Measurements from ENCODE around the gene CSNK1D. TPM values are rescaled to one million over a fixed set of nuclear protein-coding genes. Genes with fewer than 3 reads are reported as not detected.

The CSNK1D gene
- total and polyA plus RNA-seq, 2 donors, result 41.7 to 122 TPM

DNA sequence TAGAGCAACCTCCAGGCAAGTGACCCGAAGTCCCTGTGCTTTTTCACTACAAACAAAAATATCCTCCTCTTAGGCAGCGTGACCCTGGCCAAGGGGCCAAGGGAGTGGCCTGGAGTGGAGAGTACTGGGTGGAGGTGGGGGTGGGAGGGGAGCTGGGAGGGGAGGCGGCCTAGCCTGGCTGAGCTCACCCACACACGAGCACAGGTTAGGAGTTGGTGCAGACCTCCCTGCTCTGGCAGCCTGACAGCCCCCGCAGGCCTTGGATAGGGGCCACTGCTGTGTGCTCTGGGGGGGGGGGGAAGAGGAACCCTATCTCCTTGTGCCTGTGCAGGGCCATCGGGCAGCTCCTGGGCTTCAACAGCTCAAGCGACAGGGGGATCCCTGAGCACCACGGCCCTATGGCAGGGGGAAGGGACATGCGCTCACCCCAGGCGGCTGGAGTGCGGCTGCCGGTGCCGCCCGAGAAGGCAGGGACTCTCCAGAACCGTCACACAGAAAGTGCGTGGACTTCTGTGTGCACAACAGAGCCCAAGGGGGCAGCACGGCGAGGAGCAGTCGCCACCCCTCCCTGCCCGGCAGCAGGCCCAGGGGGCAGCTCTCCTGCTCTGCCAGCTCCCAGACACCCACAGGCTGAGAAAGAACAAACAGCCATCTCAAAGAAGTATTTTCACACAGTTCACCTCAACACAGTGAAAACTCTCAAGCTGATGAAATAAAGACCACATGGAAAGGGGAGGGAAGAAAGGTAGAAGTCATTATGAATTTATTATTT, 31.4 kb downstream of the CSNK1D start:
- DNase-seq (ENCODE audit: extremely low spot score), result no peak
- 36% methylated on average over 20 of the region's 20 CpGs for WGBS
- H3K27ac ChIP-seq (ENCODE audit: low read depth), result peak overlapping the region; percentile 80
- H3K36me3 ChIP-seq (ENCODE audit: insufficient read depth), result peaks cover 8% of the 10 kb centered on the region
- no peak overlapping the region for H3K4me3 ChIP-seq (ENCODE audit: low read depth, low read length)
- no peaks in the 10 kb centered on the region for H3K4me1 ChIP-seq (ENCODE audit: insufficient read depth)

- peak overlapping the region; percentile 80 for H3K27ac ChIP-seq (ENCODE audit: low read depth)
- H3K36me3 ChIP-seq (ENCODE audit: insufficient read depth), result peaks cover 8% of the 10 kb centered on the region
- DNase-seq (ENCODE audit: extremely low spot score), result no peak
- H3K4me1 ChIP-seq (ENCODE audit: insufficient read depth), result no peaks in the 10 kb centered on the region
- no peak overlapping the region for H3K4me3 ChIP-seq (ENCODE audit: low read depth, low read length)
- 41% methylated on average over 27 of the region's 27 CpGs for WGBS
These were observed 32.1 kb downstream of the CSNK1D start for GRCh38 chr17:82241183-82241925.

DNA sequence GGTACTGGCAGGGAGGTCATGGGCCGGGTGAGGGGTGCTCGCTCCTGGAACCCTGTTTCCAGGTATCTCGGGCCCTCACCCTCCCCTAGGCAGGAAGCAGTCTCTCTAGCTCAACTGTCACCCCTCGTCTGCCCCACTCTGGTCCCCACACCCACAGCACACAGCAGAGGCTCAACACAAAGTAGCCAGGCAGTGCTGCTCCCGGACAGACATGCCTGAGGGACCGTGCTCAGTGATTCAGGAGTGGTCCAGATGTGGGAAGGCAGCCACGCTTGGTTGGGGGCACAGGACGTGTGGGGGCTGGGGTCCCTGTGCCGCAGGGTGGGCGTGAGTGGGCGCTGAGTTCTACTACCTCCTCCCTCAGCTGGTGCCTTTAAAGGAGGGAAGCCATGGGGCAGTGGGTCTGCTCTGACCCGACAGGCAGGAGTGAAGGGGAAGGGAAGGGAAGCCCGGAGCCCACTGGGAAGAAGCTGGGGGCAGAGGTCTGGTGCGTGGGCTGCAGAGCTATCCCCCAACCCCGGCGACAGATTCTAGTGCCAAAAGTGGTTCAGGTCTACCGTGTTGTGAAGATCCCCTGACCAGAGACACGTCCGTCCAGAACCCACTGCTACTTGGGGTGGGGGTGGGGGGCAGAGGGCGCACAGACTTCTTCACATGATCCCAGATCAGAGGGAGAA, 32.9 kb downstream of the CSNK1D start:
- peak overlapping the region; percentile 80 for H3K27ac ChIP-seq (ENCODE audit: low read depth)
- H3K4me3 ChIP-seq (ENCODE audit: low read depth, low read length), result no peak overlapping the region
- DNase-seq (ENCODE audit: extremely low spot score), result no peak
- H3K36me3 ChIP-seq (ENCODE audit: insufficient read depth), result peaks cover 8% of the 10 kb centered on the region
- H3K4me1 ChIP-seq (ENCODE audit: insufficient read depth), result no peaks in the 10 kb centered on the region
- WGBS, result 68% methylated on average over 20 of the region's 20 CpGs

- H3K36me3 ChIP-seq (ENCODE audit: insufficient read depth), result peaks cover 7% of the 10 kb centered on the region
- H3K4me3 ChIP-seq (ENCODE audit: low read depth, low read length), result no peak overlapping the region
- H3K4me1 ChIP-seq (ENCODE audit: insufficient read depth), result no peaks in the 10 kb centered on the region
- 76% methylated on average over 22 of the region's 22 CpGs for WGBS
- no peak for DNase-seq (ENCODE audit: extremely low spot score)
- no peak overlapping the region for H3K27ac ChIP-seq (ENCODE audit: low read depth)
These were observed 33.5 kb downstream of the CSNK1D start for GRCh38 chr17:82239926-82240505.

GRCh38 chr17:82239401-82239925, 34.0 kb downstream of the CSNK1D start:
- peaks cover 1% of the 10 kb centered on the region for H3K36me3 ChIP-seq (ENCODE audit: insufficient read depth)
- no peaks in the 10 kb centered on the region for H3K4me1 ChIP-seq (ENCODE audit: insufficient read depth)
- H3K4me3 ChIP-seq (ENCODE audit: low read depth, low read length), result no peak overlapping the region
- no peak for DNase-seq (ENCODE audit: extremely low spot score)
- no peak overlapping the region for H3K27ac ChIP-seq (ENCODE audit: low read depth)
- WGBS, result 80% methylated on average over 17 of the region's 17 CpGs

DNA sequence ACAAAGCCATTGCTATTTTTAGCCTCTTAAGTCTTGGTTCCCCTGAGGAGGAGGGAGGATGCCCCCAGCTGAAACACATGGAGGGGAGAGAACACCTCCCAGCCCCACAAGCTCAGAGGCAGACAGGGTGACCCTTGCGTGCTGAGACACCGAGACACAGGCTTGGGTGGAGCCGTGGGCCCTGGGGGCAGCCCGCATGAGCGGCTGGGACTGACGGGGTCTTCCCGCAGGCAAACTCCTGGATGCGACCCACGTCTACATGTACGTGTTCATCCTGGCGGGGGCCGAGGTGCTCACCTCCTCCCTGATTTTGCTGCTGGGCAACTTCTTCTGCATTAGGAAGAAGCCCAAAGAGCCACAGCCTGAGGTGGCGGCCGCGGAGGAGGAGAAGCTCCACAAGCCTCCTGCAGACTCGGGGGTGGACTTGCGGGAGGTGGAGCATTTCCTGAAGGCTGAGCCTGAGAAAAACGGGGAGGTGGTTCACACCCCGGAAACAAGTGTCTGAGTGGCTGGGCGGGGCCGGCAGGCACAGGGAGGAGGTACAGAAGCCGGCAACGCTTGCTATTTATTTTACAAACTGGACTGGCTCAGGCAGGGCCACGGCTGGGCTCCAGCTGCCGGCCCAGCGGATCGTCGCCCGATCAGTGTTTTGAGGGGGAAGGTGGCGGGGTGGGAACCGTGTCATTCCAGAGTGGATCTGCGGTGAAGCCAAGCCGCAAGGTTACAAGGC, 34.9 kb downstream of the CSNK1D start:
- Histone ChIP-seq H3K36me3 (ENCODE audit: insufficient read depth) (no peaks in the 10 kb centered on the region), H3K4me3 (ENCODE audit: low read depth, low read length) (no peak overlapping the region), H3K27ac (ENCODE audit: low read depth) (peak overlapping the region; percentile 31), H3K4me1 (ENCODE audit: insufficient read depth) (no peaks in the 10 kb centered on the region)
- WGBS, result 48% methylated on average over 33 of the region's 33 CpGs
- DNase-seq (ENCODE audit: extremely low spot score), result no peak

- no peak for DNase-seq (ENCODE audit: extremely low spot score)
- Histone ChIP-seq H3K27ac (ENCODE audit: low read depth) (no peak overlapping the region), H3K36me3 (ENCODE audit: insufficient read depth) (no peaks in the 10 kb centered on the region), H3K4me3 (ENCODE audit: low read depth, low read length) (no peak overlapping the region), H3K4me1 (ENCODE audit: insufficient read depth) (no peaks in the 10 kb centered on the region)
- 74% methylated on average over 34 of the region's 34 CpGs for WGBS
These were observed 35.6 kb downstream of the CSNK1D start for GRCh38 chr17:82237746-82238471.

- 95% methylated on average over 59 of the region's 59 CpGs for WGBS
- no peaks in the 10 kb centered on the region for H3K36me3 ChIP-seq (ENCODE audit: insufficient read depth)
- no peak overlapping the region for H3K27ac ChIP-seq (ENCODE audit: low read depth)
- no peaks in the 10 kb centered on the region for H3K4me1 ChIP-seq (ENCODE audit: insufficient read depth)
- no peak overlapping the region for H3K4me3 ChIP-seq (ENCODE audit: low read depth, low read length)
- no peak for DNase-seq (ENCODE audit: extremely low spot score)
These were observed 36.3 kb downstream of the CSNK1D start for GRCh38 chr17:82237083-82237745.

DNA sequence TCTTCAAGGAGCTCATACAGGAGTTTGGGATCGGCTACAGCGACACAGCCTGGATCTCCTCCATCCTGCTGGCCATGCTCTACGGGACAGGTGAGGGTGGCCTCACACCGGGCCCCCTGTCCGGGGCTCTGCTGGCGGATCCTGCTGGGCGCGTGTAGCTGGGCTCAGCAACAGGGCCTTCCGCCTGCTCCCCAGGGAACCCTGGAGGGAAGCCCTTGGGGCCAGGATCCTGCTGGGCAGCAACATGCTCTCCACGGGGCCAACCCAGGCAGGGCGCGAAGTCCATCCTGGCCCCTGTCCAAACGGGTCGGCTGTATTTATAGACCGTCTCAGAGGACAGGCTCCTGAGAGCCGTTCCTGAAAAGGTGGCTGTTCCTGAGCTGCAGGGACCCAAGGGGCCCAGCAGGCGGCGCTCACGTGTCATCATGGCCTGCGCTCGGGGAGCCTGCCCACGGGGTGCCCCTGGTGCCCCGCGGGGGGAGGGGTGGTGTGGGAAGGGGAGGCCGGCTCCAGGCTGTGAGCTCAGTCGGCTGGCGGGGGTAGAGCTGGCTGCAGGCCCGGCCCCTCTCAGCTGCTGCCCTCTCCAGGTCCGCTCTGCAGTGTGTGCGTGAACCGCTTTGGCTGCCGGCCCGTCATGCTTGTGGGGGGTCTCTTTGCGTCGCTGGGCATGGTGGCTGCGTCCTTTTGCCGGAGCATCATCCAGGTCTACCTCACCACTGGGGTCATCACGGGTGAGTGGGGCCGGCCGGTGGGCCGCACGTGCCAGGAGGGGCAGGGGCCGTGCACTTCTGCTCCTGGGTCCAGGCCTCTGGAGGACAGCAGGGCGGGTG, 37.1 kb downstream of the CSNK1D start:
- Histone ChIP-seq H3K4me3 (ENCODE audit: low read depth, low read length) (no peak overlapping the region), H3K4me1 (ENCODE audit: insufficient read depth) (no peaks in the 10 kb centered on the region)
- WGBS, result 43% methylated on average over 44 of the region's 44 CpGs

GRCh38 chr17:82235775-82236141, 37.7 kb downstream of the CSNK1D start:
- Histone ChIP-seq H3K27ac (ENCODE audit: low read depth) (no peak overlapping the region), H3K36me3 (ENCODE audit: insufficient read depth) (no peaks in the 10 kb centered on the region), H3K4me3 (ENCODE audit: low read depth, low read length) (no peak overlapping the region), H3K4me1 (ENCODE audit: insufficient read depth) (no peaks in the 10 kb centered on the region)
- 72% methylated on average over 15 of the region's 15 CpGs for WGBS
- no peak for DNase-seq (ENCODE audit: extremely low spot score)

More for the DNA sequence above, 37.1 kb downstream of the CSNK1D start:
- no peaks in the 10 kb centered on the region for H3K36me3 ChIP-seq (ENCODE audit: insufficient read depth)
- no peak for DNase-seq (ENCODE audit: extremely low spot score)
- H3K27ac ChIP-seq (ENCODE audit: low read depth), result no peak overlapping the region

- no peak for DNase-seq (ENCODE audit: extremely low spot score)
- WGBS, result 78% methylated on average over 19 of the region's 19 CpGs
- Histone ChIP-seq H3K4me1 (ENCODE audit: insufficient read depth) (no peaks in the 10 kb centered on the region), H3K4me3 (ENCODE audit: low read depth, low read length) (no peak overlapping the region), H3K36me3 (ENCODE audit: insufficient read depth) (no peaks in the 10 kb centered on the region), H3K27ac (ENCODE audit: low read depth) (no peak overlapping the region)
These were observed 38.3 kb downstream of the CSNK1D start for GRCh38 chr17:82235056-82235774.
